HepG2 (cell line): Measurements from ENCODE around the gene SPANXN5. TPM values are rescaled to one million over a fixed set of nuclear protein-coding genes. Genes with fewer than 3 reads are reported as not detected.
A peak's percentile ranks its signal among the peaks of the same experiment; 100 is the strongest.

Experiments
- ATAC-seq: fragments of 200-7000 bp; cut with Tn5 transposase; 3 replicates; pipeline ENCODE4 v1.9.1; 2020; ENCODE audit warnings: mild to moderate bottlenecking, moderate library complexity
- BruUV-seq: library from RNA; stranded (reverse); fragments of 400-500 nt; replicated peaks from 2 replicates; lab custom pipeline; 2021; lab: Mats Ljungman, UMichigan
- CTCF ChIA-PET: fragments of 300-600 bp; formaldehyde crosslinking; extraction: SDS; loops from one replicate; lab custom pipeline; 2021; ENCODE audit warnings: low total read pairs, inconsistent platforms, low intra/inter-chr PET ratio; lab: Yijun Ruan, JAX
- POLR2A ChIA-PET: fragments of 350-600 bp; sonication (Branson Sonifier 250); formaldehyde crosslinking; loops from one replicate; lab custom pipeline; 2020; ENCODE audit warnings: antibody characterized with exemption, inconsistent platforms; lab: Yijun Ruan, JAX
- DNase-seq: peaks from one replicate; pipeline ENCODE4 v3.0.0-alpha.2; 2015; ENCODE audit warnings: low spot score
- FAIRE-seq: peaks from 3 replicates; lab custom pipeline; 2011; peaks lifted over from hg19 to GRCh38; lab: Jason Lieb, UNC
- H2AFZ ChIP-seq: one replicate; pipeline ENCODE4 v1.6.1; 2011; ENCODE audit warnings: low read length, inconsistent platforms
- H3K27ac ChIP-seq: fragments of 300-600 bp; 3 replicates; pipeline ENCODE4 v1.8.0; 2011; ENCODE audit warnings: mixed run types, mild to moderate bottlenecking, mixed read lengths, low read length, inconsistent platforms; ENCODE audit not compliant: insufficient read depth; ENCODE audit errors: extremely low read length
- H3K27me3 ChIP-seq, 2 experiments: fragments of 200-600 bp in 1 of 2; 2 replicates in 1 of 2; 3 replicates in 1 of 2; pipeline versions ENCODE4 v1.6.0 to v1.8.0; 2011; ENCODE audit warnings: low read length in 2 of 2, mild to moderate bottlenecking in 2 of 2, moderate library complexity in 2 of 2, inconsistent platforms in 1 of 2; ENCODE audit not compliant: insufficient read depth in 2 of 2, control insufficient read depth in 1 of 2
- H3K36me3 ChIP-seq, 2 experiments: fragments of 200-600 bp in 1 of 2; replicated peaks in 1 of 2; 2 replicates in 1 of 2; 3 replicates in 1 of 2; pipeline versions ENCODE4 v1.5.1 to v1.8.0; 2011; ENCODE audit warnings: low read length in 2 of 2, inconsistent platforms in 1 of 2; ENCODE audit not compliant: insufficient read depth in 2 of 2, control insufficient read depth in 1 of 2
- H3K4me1 ChIP-seq: 2 replicates; pipeline ENCODE4 v1.5.1; 2012; ENCODE audit warnings: low read length, inconsistent platforms; ENCODE audit not compliant: insufficient read depth
- H3K4me2 ChIP-seq: 2 replicates; pipeline ENCODE4 v1.6.0; 2011; ENCODE audit warnings: low read depth, low read length, inconsistent platforms
- H3K4me3 ChIP-seq, 3 experiments: fragments of 200-600 bp in 1 of 3; sonication (generic), shearing (Covaris generic) in 1 of 3; replicated peaks in 1 of 3; 2 replicates each; pipeline ENCODE4 v1.5.1; 2011 to 2016; ENCODE audit warnings: low read length in 3 of 3, inconsistent platforms in 2 of 3, low read depth in 2 of 3, mild to moderate bottlenecking in 2 of 3, control low read depth in 1 of 3, mixed read lengths in 1 of 3; ENCODE audit not compliant: insufficient read depth in 1 of 3
- H3K79me2 ChIP-seq: one replicate; pipeline ENCODE4 v1.6.1; 2011; ENCODE audit warnings: low read length, inconsistent platforms; ENCODE audit not compliant: insufficient read depth
- H3K9ac ChIP-seq: 2 replicates; pipeline ENCODE4 v1.6.0; 2011; ENCODE audit warnings: mild to moderate bottlenecking, low read depth, low read length, inconsistent platforms; ENCODE audit not compliant: insufficient read depth
- H3K9me3 ChIP-seq: 2 replicates; pipeline ENCODE4 v1.5.1; 2012; ENCODE audit warnings: mild to moderate bottlenecking, low read length
- H4K20me1 ChIP-seq: 2 replicates; pipeline ENCODE4 v1.6.0; 2011; ENCODE audit warnings: inconsistent platforms, mild to moderate bottlenecking, low read length, moderate library complexity; ENCODE audit not compliant: insufficient read depth
- ETV6 ChIP-seq: sonication (generic); formaldehyde crosslinking; conservative IDR thresholded peaks from 2 replicates; pipeline ENCODE4 v1.4.0; 2020; ENCODE audit warnings: missing genetic modification reagents
- KDM6A ChIP-seq: IDR thresholded peaks from 2 replicates; pipeline ENCODE4 v1.6.1; 2016; ENCODE audit warnings: low read depth
- MAFF ChIP-seq: IDR thresholded peaks from 2 replicates; pipeline ENCODE4 v1.6.1; 2011; ENCODE audit warnings: low read depth, low read length, improper control_type of control experiment
- MAFK ChIP-seq, 2 experiments: IDR thresholded peaks in 1 of 2; conservative IDR thresholded peaks in 1 of 2; 2 replicates each; pipeline ENCODE4 v1.6.1; 2011; ENCODE audit warnings: improper control_type of control experiment in 2 of 2, low read length in 2 of 2
- SRSF4 ChIP-seq: fragments of 200-400 bp; formaldehyde crosslinking; IDR thresholded peaks from one replicate; pipeline ENCODE4 v1.6.1; 2018; ENCODE audit warnings: mild to moderate bottlenecking, low read depth, low read length, moderate library complexity; ENCODE audit not compliant: poor library complexity, severe bottlenecking
- SRY ChIP-seq: sonication (generic); formaldehyde crosslinking; IDR thresholded peaks from 2 replicates; pipeline ENCODE4 v1.8.0; 2022; ENCODE audit warnings: mild to moderate bottlenecking, missing genetic modification reagents
- ZFAT ChIP-seq: sonication (generic); formaldehyde crosslinking; conservative IDR thresholded peaks from 2 replicates; pipeline ENCODE4 v1.8.1; 2023; ENCODE audit warnings: missing genetic modification reagents, inconsistent platforms
- WGBS: methylation state at CpG from one replicate; pipeline ENCODE4 v1.1.6; 2017; ENCODE audit warnings: low lambda C conversion rate; 5-methylcytosine and 5-hydroxymethylcytosine counted together
- in situ Hi-C: cut with HindIII; loops from 2 replicates; pipeline ENCODE4 v1.10.0; 2017; ENCODE audit warnings: low pct_unique_long_range_greater_than_20kb; ENCODE audit not compliant: extremely low pct_ligation_motif_present
- intact Hi-C: fragments of 100-400 bp; cut with micrococcal nuclease; formaldehyde crosslinking; loops from one replicate; pipeline ENCODE4 v1.10.0; 2022; ENCODE audit not compliant: unreplicated experiment
- polyA plus RNA-seq, 8 experiments: library from polyadenylated mRNA; depleted of rRNA in 3 of 8; stranded (reverse) in 7 of 8; unstranded in 1 of 8; fragments of >200 nt; fragmentation: Illumina TruSeq in 4 of 8; extraction: Trizol in 4 of 8; gene quantifications; 2 replicates each; pipeline versions ENCODE4 v1.2.1 to v1.2.3, GENCODE V29; 2011 to 2016; ENCODE audit warnings: low read depth in 4 of 8, missing spikeins in 1 of 8, mixed read lengths in 1 of 8; ENCODE audit not compliant: insufficient read depth in 1 of 8
- total RNA-seq, 5 experiments: library from RNA; depleted of rRNA; stranded (reverse); fragments of >200 nt; fragmentation: Illumina TruSeq; extraction: Trizol; gene quantifications; 2 replicates each; pipeline ENCODE4 v1.2.3, GENCODE V29; 2016; ENCODE audit warnings: low read depth in 1 of 5
- TF ChIP-seq, protein P1 (sequence below): sonication (generic); formaldehyde crosslinking; IDR thresholded peaks from 2 replicates; pipeline ENCODE4 v1.5.0; 2020; ENCODE audit warnings: missing genetic modification reagents
- TF ChIP-seq, protein P2 (sequence below): sonication (generic); formaldehyde crosslinking; IDR thresholded peaks from 2 replicates; pipeline ENCODE4 v1.9.0; 2022; ENCODE audit warnings: low read depth, missing genetic modification reagents

SPANXN5 gene
- total and polyA plus RNA-seq, 2 of the 13 experiments (the other 11 are each of a cell fraction or from before 2014, with no cell fraction given): not detected

DNA sequence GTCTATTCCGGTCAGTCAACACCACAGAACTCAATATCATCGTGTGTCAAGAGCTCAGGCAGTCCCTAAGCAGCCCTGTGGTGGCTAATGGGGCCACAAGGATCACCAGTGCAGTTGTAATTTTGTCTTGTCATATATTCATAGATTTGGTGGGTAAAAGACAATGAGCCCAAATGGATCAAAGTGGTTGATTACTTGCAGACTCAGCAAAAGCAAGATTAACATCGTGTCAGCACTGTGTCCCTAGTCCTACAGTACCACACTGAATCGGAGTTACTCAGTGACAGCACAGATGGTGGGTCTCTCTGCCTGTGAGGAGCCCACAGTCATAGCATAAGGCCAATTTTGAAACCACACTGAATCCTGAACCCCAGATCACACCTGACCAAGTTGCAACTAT lies 22.6 kb upstream of the SPANXN5 start:
- ChIA-PET POLR2A (no interaction called here), CTCF (no interaction called here)
- BruUV-seq: no TSS peak
- in situ Hi-C loops: no loop called here
- no peak overlapping the region for H2AFZ ChIP-seq
- no peaks in the 10 kb centered on the region for H3K27me3 ChIP-seq
- H3K9me3 ChIP-seq: no peaks in the 10 kb centered on the region
- no peak overlapping the region for H3K4me3 ChIP-seq
- intact Hi-C loops: no loop called here
- H3K36me3 ChIP-seq: no peaks in the 10 kb centered on the region
- no peaks in the 10 kb centered on the region for H4K20me1 ChIP-seq
- no peaks in the 10 kb centered on the region for H3K79me2 ChIP-seq
- H3K4me2 ChIP-seq: no peak overlapping the region
- H3K4me1 ChIP-seq: no peaks in the 10 kb centered on the region
- H3K9ac ChIP-seq: no peak overlapping the region
- TF ChIP-seq SRY (CRISPR knock-in tag) (no peak), KDM6A (no peak), MAFK (conservative IDR thresholded peaks at IDR 0.05 in 1 of 2, IDR thresholded peaks at IDR 0.05 in 1 of 2; ENCODE audit: low read length in 2 of 2) (peak; percentile 8 to 72; a peak in 2 of 4 replicates), MAFF (peak; percentile 42), ETV6 (CRISPR knock-in tag) (no peak), ZFAT (no peak), SRSF4 (no peak)
- TF ChIP-seq, protein P1, sequence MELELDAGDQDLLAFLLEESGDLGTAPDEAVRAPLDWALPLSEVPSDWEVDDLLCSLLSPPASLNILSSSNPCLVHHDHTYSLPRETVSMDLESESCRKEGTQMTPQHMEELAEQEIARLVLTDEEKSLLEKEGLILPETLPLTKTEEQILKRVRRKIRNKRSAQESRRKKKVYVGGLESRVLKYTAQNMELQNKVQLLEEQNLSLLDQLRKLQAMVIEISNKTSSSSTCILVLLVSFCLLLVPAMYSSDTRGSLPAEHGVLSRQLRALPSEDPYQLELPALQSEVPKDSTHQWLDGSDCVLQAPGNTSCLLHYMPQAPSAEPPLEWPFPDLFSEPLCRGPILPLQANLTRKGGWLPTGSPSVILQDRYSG (CRISPR knock-in tag): no peak
- TF ChIP-seq, protein P2, sequence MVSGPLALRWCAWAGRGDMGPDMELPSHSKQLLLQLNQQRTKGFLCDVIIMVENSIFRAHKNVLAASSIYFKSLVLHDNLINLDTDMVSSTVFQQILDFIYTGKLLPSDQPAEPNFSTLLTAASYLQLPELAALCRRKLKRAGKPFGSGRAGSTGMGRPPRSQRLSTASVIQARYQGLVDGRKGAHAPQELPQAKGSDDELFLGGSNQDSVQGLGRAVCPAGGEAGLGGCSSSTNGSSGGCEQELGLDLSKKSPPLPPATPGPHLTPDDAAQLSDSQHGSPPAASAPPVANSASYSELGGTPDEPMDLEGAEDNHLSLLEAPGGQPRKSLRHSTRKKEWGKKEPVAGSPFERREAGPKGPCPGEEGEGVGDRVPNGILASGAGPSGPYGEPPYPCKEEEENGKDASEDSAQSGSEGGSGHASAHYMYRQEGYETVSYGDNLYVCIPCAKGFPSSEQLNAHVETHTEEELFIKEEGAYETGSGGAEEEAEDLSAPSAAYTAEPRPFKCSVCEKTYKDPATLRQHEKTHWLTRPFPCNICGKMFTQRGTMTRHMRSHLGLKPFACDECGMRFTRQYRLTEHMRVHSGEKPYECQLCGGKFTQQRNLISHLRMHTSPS (CRISPR knock-in tag): no peak
- WGBS: 0% methylated on average over 3 of the region's 4 CpGs
- no peak for ATAC-seq
- H3K27ac ChIP-seq: no peak overlapping the region
- no peak for FAIRE-seq
- no peak for DNase-seq
